GM12878 (cell line): ENCODE results near the gene SPDYE4. TPM values are rescaled to one million over a fixed set of nuclear protein-coding genes. Genes with fewer than 3 reads are reported as not detected.

Source experiments
- ATAC-seq: fragments of 200-7000 bp; cut with Tn5 transposase; 3 replicates; pipeline ENCODE4 v1.9.1; 2020; ENCODE audit warnings: mild to moderate bottlenecking, moderate library complexity
- BruUV-seq: library from RNA; stranded (reverse); fragments of 400-500 nt; replicated peaks from 2 replicates; lab custom pipeline; 2021; lab: Mats Ljungman, UMichigan
- CTCF ChIA-PET: fragments of 300-600 bp; sonication (Branson Sonifier 250); formaldehyde crosslinking; extraction: SDS; loops from one replicate; lab custom pipeline; 2021; ENCODE audit warnings: inconsistent platforms; lab: Yijun Ruan, JAX
- POLR2A ChIA-PET: fragments of 350-600 bp; formaldehyde crosslinking; extraction: SDS; loops from one replicate; lab custom pipeline; 2021; ENCODE audit warnings: inconsistent platforms; lab: Charles Lee
- RAD21 ChIA-PET: fragments of 300-600 bp; sonication (Branson Sonifier 250); formaldehyde crosslinking; loops from one replicate; lab custom pipeline; 2023; ENCODE audit warnings: antibody characterized with exemption; ENCODE audit not compliant: unreplicated experiment; lab: Charles Lee
- SMC1A ChIA-PET: fragments of 300-600 bp; sonication (Branson Sonifier 250); formaldehyde crosslinking; loops from one replicate; lab custom pipeline; 2023; ENCODE audit not compliant: unreplicated experiment, uncharacterized antibody; lab: Charles Lee
- DNase-seq: peaks from one replicate; pipeline ENCODE4 v3.0.0-alpha.2; 2011; ENCODE audit warnings: low read depth, low spot score
- FAIRE-seq: peaks from 3 replicates; lab custom pipeline; 2011; peaks lifted over from hg19 to GRCh38; lab: Jason Lieb, UNC
- H2AFZ ChIP-seq: 2 replicates; pipeline ENCODE4 v1.6.0; 2011; ENCODE audit warnings: low read depth, low read length, control low read depth; ENCODE audit not compliant: control insufficient read depth
- H3K27ac ChIP-seq: 2 replicates; pipeline ENCODE4 v1.5.1; 2011; ENCODE audit warnings: control low read depth; ENCODE audit not compliant: control insufficient read depth, insufficient read depth
- H3K27me3 ChIP-seq, 2 experiments: replicated peaks in 1 of 2; 2 replicates each; pipeline versions ENCODE4 v1.6.0 to v1.6.1; 2011; ENCODE audit warnings: low read length in 1 of 2; ENCODE audit not compliant: control insufficient read depth in 2 of 2, insufficient read depth in 2 of 2
- H3K36me3 ChIP-seq, 2 experiments: 2 replicates each; pipeline ENCODE4 v1.5.1; 2011; ENCODE audit warnings: low read length in 1 of 2; ENCODE audit not compliant: control insufficient read depth in 2 of 2, insufficient read depth in 2 of 2
- H3K4me1 ChIP-seq: 2 replicates; pipeline ENCODE4 v1.6.1; 2011; ENCODE audit warnings: mild to moderate bottlenecking, low read length, moderate library complexity, mixed read lengths; ENCODE audit not compliant: control insufficient read depth, insufficient read depth
- H3K4me2 ChIP-seq: 2 replicates; pipeline ENCODE4 v1.6.0; 2011; ENCODE audit warnings: control low read depth; ENCODE audit not compliant: control insufficient read depth, insufficient read depth
- H3K4me3 ChIP-seq: fragments of 200-600 bp; sonication (generic); 2 replicates; pipeline ENCODE4 v1.5.1; 2016
- H3K79me2 ChIP-seq: 2 replicates; pipeline ENCODE4 v1.6.0; 2011; ENCODE audit warnings: low read length; ENCODE audit not compliant: control insufficient read depth, insufficient read depth
- H3K9ac ChIP-seq: 2 replicates; pipeline ENCODE4 v1.8.0; 2011; ENCODE audit warnings: low read length, control low read depth, mixed read lengths; ENCODE audit not compliant: control insufficient read depth, insufficient read depth
- H3K9me3 ChIP-seq: replicated peaks from 3 replicates; pipeline ENCODE4 v1.5.1; 2011; ENCODE audit warnings: mild to moderate bottlenecking, low read length; ENCODE audit not compliant: control insufficient read depth, insufficient read depth
- H4K20me1 ChIP-seq: 2 replicates; pipeline ENCODE4 v1.6.0; 2011; ENCODE audit not compliant: control insufficient read depth, insufficient read depth
- CHD2 ChIP-seq: IDR thresholded peaks from 2 replicates; pipeline ENCODE4 v1.6.1; 2011; ENCODE audit warnings: low read depth, low read length, improper control_type of control experiment, borderline replicate concordance
- ESRRA ChIP-seq: IDR thresholded peaks from 2 replicates; pipeline ENCODE4 v1.6.1; 2012; ENCODE audit warnings: mild to moderate bottlenecking, low read length, improper control_type of control experiment
- HDAC2 ChIP-seq: fragments of 200-600 bp; sonication (generic); IDR thresholded peaks from 2 replicates; pipeline ENCODE4 v1.6.1; 2017
- MAX ChIP-seq: IDR thresholded peaks from 2 replicates; pipeline ENCODE4 v1.6.1; 2012; ENCODE audit warnings: low read depth, low read length, improper control_type of control experiment
- NBN ChIP-seq: fragments of 450-650 bp; IDR thresholded peaks from 2 replicates; pipeline ENCODE4 v1.6.1; 2016
- NFIC ChIP-seq: IDR thresholded peaks from 2 replicates; pipeline ENCODE4 v1.6.1; 2012; ENCODE audit warnings: low read depth, mild to moderate bottlenecking, inconsistent platforms, low read length, moderate library complexity
- RELA ChIP-seq: fragments of 450-650 bp; IDR thresholded peaks from 2 replicates; pipeline ENCODE4 v1.8.0; 2014; ENCODE audit warnings: borderline replicate concordance; ENCODE audit not compliant: partially characterized antibody
- SMAD1 ChIP-seq: fragments of 450-650 bp; IDR thresholded peaks from 2 replicates; pipeline ENCODE4 v1.6.1; 2018; ENCODE audit warnings: mild to moderate bottlenecking, low read depth; ENCODE audit not compliant: partially characterized antibody
- SP1 ChIP-seq: IDR thresholded peaks from one replicate; pipeline ENCODE4 v1.6.1; 2011; ENCODE audit warnings: low read depth, low read length
- SRF ChIP-seq, 2 experiments: IDR thresholded peaks; 2 replicates each; pipeline ENCODE4 v1.6.1; 2011; ENCODE audit warnings: low read depth in 2 of 2, low read length in 2 of 2, mild to moderate bottlenecking in 1 of 2, moderate library complexity in 1 of 2
- STAT3 ChIP-seq: IDR thresholded peaks from 2 replicates; pipeline ENCODE4 v1.6.1; 2011; ENCODE audit warnings: low read depth, low read length, improper control_type of control experiment
- SUPT20H ChIP-seq: IDR thresholded peaks from 2 replicates; pipeline ENCODE4 v1.6.1; 2011; ENCODE audit warnings: low read depth, mild to moderate bottlenecking, low read length, moderate library complexity, borderline replicate concordance; ENCODE audit not compliant: control insufficient read depth
- SUZ12 ChIP-seq: fragments of 200-600 bp; sonication (generic); IDR thresholded peaks from one replicate; pipeline ENCODE4 v1.6.1; 2018; ENCODE audit warnings: antibody characterized with exemption, mild to moderate bottlenecking; ENCODE audit not compliant: unreplicated experiment
- WGBS: methylation state at CpG from one replicate; pipeline ENCODE4 v1.1.6; 2016; ENCODE audit warnings: low lambda C conversion rate; ENCODE audit not compliant: insufficient replicate concordance, insufficient coverage; ENCODE audit errors: missing lambda C conversion rate; 5-methylcytosine and 5-hydroxymethylcytosine counted together
- in situ Hi-C: fragments of 300-500 bp; cut with MboI; formaldehyde crosslinking; loops from 9 replicates; pipeline ENCODE4 v1.14.3; 2018; ENCODE audit warnings: mixed read lengths
- intact Hi-C: fragments of 100-400 bp; cut with micrococcal nuclease; formaldehyde crosslinking; loops from one replicate; pipeline ENCODE4 v1.14.2; 2022; ENCODE audit not compliant: unreplicated experiment
- polyA plus RNA-seq, 11 experiments: library from polyadenylated mRNA; depleted of rRNA in 4 of 11; unstranded in 6 of 11; stranded (reverse) in 5 of 11; fragments of >200 nt; fragmentation: Nextera tagmentation in 4 of 11; fragmentation: Illumina TruSeq in 1 of 11; extraction: Ambion mirVana in 4 of 11; extraction: Trizol in 1 of 11; gene quantifications; 1 replicate in 1 of 11; 2 replicates in 10 of 11; pipeline versions ENCODE4 v1.2.1 to v1.2.3, GENCODE V29; 2011 to 2016; ENCODE audit warnings: inconsistent platforms in 2 of 11, missing spikeins in 2 of 11, low read depth in 1 of 11
- total RNA-seq, 4 experiments: library from RNA; depleted of rRNA in 3 of 4; stranded (reverse); fragments of >200 nt in 3 of 4; fragmentation: Illumina TruSeq in 1 of 4; extraction: Trizol in 1 of 4; gene quantifications; 2 replicates each; pipeline versions ENCODE4 v1.2.1 to v1.2.3, GENCODE V29; 2013 to 2021

Gene SPDYE4
- total and polyA plus RNA-seq, 10 of the 15 experiments (the other 5 are each of a cell fraction or from before 2014, with no cell fraction given), result 0.07 to 0.18 TPM; not detected in 8

GRCh38 chr17:8782176-8782575, 23.8 kb upstream of the SPDYE4 start:
- ATAC-seq, result no peak
- Histone ChIP-seq H3K36me3 (no peaks in the 10 kb centered on the region), H3K79me2 (no peaks in the 10 kb centered on the region), H4K20me1 (no peaks in the 10 kb centered on the region), H3K4me3 (no peak overlapping the region), H3K27ac (no peak overlapping the region), H3K9ac (no peak overlapping the region), H3K27me3 (no peaks in the 10 kb centered on the region), H3K4me2 (no peak overlapping the region), H3K9me3 (no peaks in the 10 kb centered on the region), H2AFZ (no peak overlapping the region), H3K4me1 (no peaks in the 10 kb centered on the region)
- no peak for TF ChIP-seq NBN
- no peak for TF ChIP-seq CHD2
- TF ChIP-seq SRF (IDR thresholded peaks at IDR 0.05; ENCODE audit: low read depth in 2 of 2, low read length in 2 of 2), result no peak
- no peak for TF ChIP-seq SUPT20H
- no peak for TF ChIP-seq NFIC
- TF ChIP-seq MAX, result no peak
- TF ChIP-seq STAT3, result no peak
- ChIA-PET RAD21 (no interaction called here), POLR2A (interaction anchor here (0.6 kb wide), 1 partner anchor 407 kb away, joined by 3 read pairs; no protein-coding TSS in a partner anchor), SMC1A (interaction anchor here (1.0 to 1.2 kb wide), 2 partner anchors 28 to 372 kb away, joined by 3 read pairs; no protein-coding TSS in a partner anchor), CTCF (interaction anchor here (0.6 to 3.0 kb wide), 5 partner anchors 110 to 372 kb away, joined by 3 to 7 read pairs (median 4); no protein-coding TSS in a partner anchor)
- DNase-seq, result no peak
- whole genome bisulfite sequencing, result 100% methylated on average over 1 of the region's 1 CpG
- FAIRE-seq, result no peak
- intact Hi-C loops (no loop called here), in situ Hi-C loops (no loop called here)
- no TSS peak for BruUV-seq

- BruUV-seq, result no TSS peak
- no peak overlapping the region for H3K4me2 ChIP-seq
- ChIA-PET SMC1A (interaction anchor here (0.7 to 1.2 kb wide), 2 partner anchors 113 to 371 kb away, joined by 3 to 4 read pairs; no protein-coding TSS in a partner anchor), POLR2A (interaction anchor here (0.6 kb wide), 1 partner anchor 407 kb away, joined by 3 read pairs; no protein-coding TSS in a partner anchor), CTCF (interaction anchor here (2.1 to 3.0 kb wide), 2 partner anchors 113 to 216 kb away, joined by 7 read pairs; no protein-coding TSS in a partner anchor), RAD21 (no interaction called here)
- H3K9ac ChIP-seq, result no peak overlapping the region
- H3K4me1 ChIP-seq, result no peaks in the 10 kb centered on the region
- H3K9me3 ChIP-seq, result no peaks in the 10 kb centered on the region
- no peak for FAIRE-seq
- in situ Hi-C loops, result no loop called here
- H2AFZ ChIP-seq, result no peak overlapping the region
- 93% methylated on average over 4 of the region's 4 CpGs for WGBS
- no peak for TF ChIP-seq ESRRA
- TF ChIP-seq SP1, result no peak
- no peak for TF ChIP-seq SUPT20H
- no peak for TF ChIP-seq NBN
- no peak for TF ChIP-seq SMAD1
- no peak for TF ChIP-seq HDAC2
- no peak for TF ChIP-seq SRF (IDR thresholded peaks at IDR 0.05; ENCODE audit: low read depth in 2 of 2, low read length in 2 of 2)
- TF ChIP-seq SUZ12, result no peak
- no peak for TF ChIP-seq NFIC
- no peak for TF ChIP-seq RELA
- no peak for TF ChIP-seq CHD2
- H3K79me2 ChIP-seq, result no peaks in the 10 kb centered on the region
- no peaks in the 10 kb centered on the region for H3K36me3 ChIP-seq
- no peaks in the 10 kb centered on the region for H4K20me1 ChIP-seq
- no peaks in the 10 kb centered on the region for H3K27me3 ChIP-seq
- intact Hi-C loops, result no loop called here
- DNase-seq, result no peak
- no peak overlapping the region for H3K27ac ChIP-seq
- H3K4me3 ChIP-seq, result no peak overlapping the region
- no peak for ATAC-seq
Measured at GRCh38 chr17:8781776-8782175, 23.4 kb upstream of the SPDYE4 start.
